Gastroesophageal sphincter (tissue), 4 donors: Measurements from ENCODE around the gene CXCL17. TPM values are rescaled to one million over a fixed set of nuclear protein-coding genes. Genes with fewer than 3 reads are reported as not detected.

Source experiments
- ATAC-seq: fragments of 150-250 bp; one replicate; pipeline ENCODE4 v1.9.1; 2016; ENCODE audit warnings: mild to moderate bottlenecking, moderate library complexity
- H3K27ac ChIP-seq, 4 donors: fragments of 200-600 bp; sonication (generic) in 3 of 4; 1 replicate in 3 of 4; 2 replicates in 1 of 4; pipeline ENCODE4 v1.5.1; 2016 to 2019
- H3K27me3 ChIP-seq: fragments of 200-600 bp; sonication (generic); one replicate; pipeline ENCODE4 v1.5.1; 2019
- H3K36me3 ChIP-seq, 2 donors: fragments of 200-600 bp; sonication (generic); one replicate each; pipeline ENCODE4 v1.5.1; 2019; ENCODE audit warnings: control low read depth in 1 of 2
- H3K4me1 ChIP-seq, 3 donors: fragments of 200-600 bp; sonication (generic); 1 replicate in 2 of 3; 2 replicates in 1 of 3; pipeline ENCODE4 v1.5.1; 2016 to 2019; ENCODE audit warnings: control low read depth in 2 of 3
- H3K4me3 ChIP-seq, 2 donors: fragments of 200-600 bp; sonication (generic); one replicate each; pipeline ENCODE4 v1.5.1; 2019; ENCODE audit warnings: mild to moderate bottlenecking in 1 of 2, moderate library complexity in 1 of 2
- H3K9me3 ChIP-seq, 3 donors: fragments of 200-600 bp; sonication (generic); one replicate each; pipeline ENCODE4 v1.5.1; 2017 to 2019; ENCODE audit warnings: control low read depth in 2 of 3
- EP300 ChIP-seq: sonication (generic); formaldehyde crosslinking; IDR thresholded peaks from one replicate; pipeline ENCODE4 v1.6.1; 2017; ENCODE audit warnings: antibody characterized with exemption, mild to moderate bottlenecking
- POLR2A ChIP-seq, 2 donors: fragments of 450-650 bp; IDR thresholded peaks; one replicate each; pipeline ENCODE4 v1.6.1; 2017; ENCODE audit warnings: antibody characterized with exemption in 2 of 2, mild to moderate bottlenecking in 2 of 2, moderate library complexity in 1 of 2
- POLR2AphosphoS5 ChIP-seq: sonication (generic); formaldehyde crosslinking; IDR thresholded peaks from one replicate; pipeline ENCODE4 v1.6.1; 2017; ENCODE audit warnings: antibody characterized with exemption
- WGBS, 2 donors: methylation state at CpG; one replicate each; pipeline ENCODE4 v1.1.5; 2018; ENCODE audit warnings: low coverage in 1 of 2; 5-methylcytosine and 5-hydroxymethylcytosine counted together
- total RNA-seq, 4 donors: library from RNA; depleted of rRNA; stranded (reverse); fragments of >200 nt; gene quantifications; one replicate each; pipeline ENCODE4 v1.1.0, GENCODE V29; 2016
- TF ChIP-seq, protein P1 (sequence below), 4 experiments: fragments of 200-600 bp in 2 of 4; fragments of 450-650 bp in 2 of 4; sonication (generic) in 1 of 4; IDR thresholded peaks; one replicate each; pipeline ENCODE4 v1.5.1; 2017 to 2019; ENCODE audit warnings: antibody characterized with exemption in 4 of 4, mild to moderate bottlenecking in 2 of 4, moderate library complexity in 2 of 4

CXCL17 gene
- total RNA-seq, 4 donors from 2014 or later, result 6.5 TPM; not detected in 3

DNA sequence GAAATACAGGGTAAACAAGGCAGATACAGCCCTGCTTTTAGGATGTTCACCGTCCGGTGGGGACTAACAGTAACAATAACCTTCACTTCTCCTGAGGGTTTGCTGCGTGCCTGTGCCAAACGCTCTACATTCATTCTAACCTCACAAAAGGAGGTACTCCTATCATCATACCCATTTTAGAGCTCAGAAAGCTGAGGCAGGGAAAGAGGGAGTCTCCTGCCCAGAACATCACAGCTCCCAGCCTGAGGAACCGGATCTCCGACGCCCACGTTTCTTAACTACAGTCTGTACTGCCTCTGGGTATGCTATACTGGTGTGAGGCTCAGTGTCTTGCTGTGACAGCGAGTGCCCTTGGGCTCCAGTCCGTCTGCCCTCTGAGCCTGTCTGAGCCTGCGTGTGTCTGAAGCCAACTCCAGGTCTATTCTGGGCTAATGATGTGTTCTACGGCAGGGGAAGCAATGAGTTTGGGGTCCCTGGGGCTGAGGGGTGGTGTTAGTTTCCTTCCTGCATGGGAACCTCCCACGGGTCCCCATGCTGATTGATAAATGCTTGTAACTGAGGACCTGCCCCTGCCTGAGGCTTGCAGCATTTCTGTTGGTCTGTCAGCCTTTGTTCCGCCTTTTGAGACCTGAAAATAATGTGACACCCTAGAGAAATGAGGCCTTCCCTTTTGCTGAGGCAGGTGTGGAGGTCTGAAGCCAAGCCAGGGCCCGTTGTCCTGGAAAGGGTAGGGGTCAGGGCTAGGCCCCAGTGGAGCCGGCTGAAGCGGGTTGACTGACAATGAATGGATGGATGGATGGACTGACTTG lies 20.4 kb downstream of the CXCL17 start:
- Histone ChIP-seq H3K4me1 (peaks cover 0 to 26% (median 5%) of the 10 kb centered on the region in 3 donors), H3K27ac (peak overlapping the region in 3 of 4 donors; percentile 68 to 82 (median 77)), H3K27me3 (peaks cover 11% of the 10 kb centered on the region), H3K4me3 (peak overlapping the region in 1 of 2 donors; percentile 67), H3K36me3 (no peaks in the 10 kb centered on the region), H3K9me3 (no peaks in the 10 kb centered on the region)
- WGBS, 2 donors, result 67 to 89% methylated on average over 3 to 7 of the region's 17 CpGs
- no peak for TF ChIP-seq POLR2AphosphoS5
- TF ChIP-seq, protein P1, sequence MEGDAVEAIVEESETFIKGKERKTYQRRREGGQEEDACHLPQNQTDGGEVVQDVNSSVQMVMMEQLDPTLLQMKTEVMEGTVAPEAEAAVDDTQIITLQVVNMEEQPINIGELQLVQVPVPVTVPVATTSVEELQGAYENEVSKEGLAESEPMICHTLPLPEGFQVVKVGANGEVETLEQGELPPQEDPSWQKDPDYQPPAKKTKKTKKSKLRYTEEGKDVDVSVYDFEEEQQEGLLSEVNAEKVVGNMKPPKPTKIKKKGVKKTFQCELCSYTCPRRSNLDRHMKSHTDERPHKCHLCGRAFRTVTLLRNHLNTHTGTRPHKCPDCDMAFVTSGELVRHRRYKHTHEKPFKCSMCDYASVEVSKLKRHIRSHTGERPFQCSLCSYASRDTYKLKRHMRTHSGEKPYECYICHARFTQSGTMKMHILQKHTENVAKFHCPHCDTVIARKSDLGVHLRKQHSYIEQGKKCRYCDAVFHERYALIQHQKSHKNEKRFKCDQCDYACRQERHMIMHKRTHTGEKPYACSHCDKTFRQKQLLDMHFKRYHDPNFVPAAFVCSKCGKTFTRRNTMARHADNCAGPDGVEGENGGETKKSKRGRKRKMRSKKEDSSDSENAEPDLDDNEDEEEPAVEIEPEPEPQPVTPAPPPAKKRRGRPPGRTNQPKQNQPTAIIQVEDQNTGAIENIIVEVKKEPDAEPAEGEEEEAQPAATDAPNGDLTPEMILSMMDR (IDR thresholded peaks at IDR 0.05), result no peak
- no peak for TF ChIP-seq EP300
- TF ChIP-seq POLR2A (IDR thresholded peaks at IDR 0.05), result no peak
- ATAC-seq, result no peak

DNA sequence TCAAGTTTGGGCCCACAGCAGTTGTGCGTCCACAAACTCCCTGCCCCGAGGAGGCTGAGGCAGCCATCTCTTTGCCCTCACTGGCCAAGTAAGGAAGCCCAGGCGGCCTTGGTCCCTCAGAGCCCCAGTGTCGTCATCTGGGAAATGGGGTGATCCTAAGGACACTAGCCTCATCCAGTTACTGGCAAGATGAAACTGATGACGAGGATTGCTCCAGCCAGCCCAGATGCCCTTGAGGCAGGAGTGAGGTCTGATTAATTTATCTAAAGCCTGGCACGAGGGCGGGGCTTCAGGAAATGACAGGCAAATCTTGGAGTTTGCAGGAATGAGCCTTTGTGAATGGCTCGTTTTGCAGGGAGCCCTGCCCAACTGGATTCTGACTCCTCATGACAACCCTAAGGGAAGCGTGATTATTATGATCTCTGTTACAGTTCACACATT lies 21.1 kb downstream of the CXCL17 start:
- no peaks in the 10 kb centered on the region for H3K36me3 ChIP-seq
- no peak for ATAC-seq
- H3K27me3 ChIP-seq, result peaks cover 11% of the 10 kb centered on the region
- H3K9me3 ChIP-seq, result no peaks in the 10 kb centered on the region
- 80 to 84% methylated on average over 3 to 5 of the region's 9 CpGs for WGBS, 2 donors
- H3K27ac ChIP-seq, result peak overlapping the region in 3 of 4 donors; percentile 68 to 82 (median 77)
- H3K4me3 ChIP-seq, result no peak overlapping the region
- TF ChIP-seq, protein P1 (IDR thresholded peaks at IDR 0.05), result no peak
- TF ChIP-seq POLR2A (IDR thresholded peaks at IDR 0.05) (no peak), POLR2AphosphoS5 (no peak), EP300 (no peak)
- peaks cover 0 to 26% (median 5%) of the 10 kb centered on the region in 3 donors for H3K4me1 ChIP-seq

DNA sequence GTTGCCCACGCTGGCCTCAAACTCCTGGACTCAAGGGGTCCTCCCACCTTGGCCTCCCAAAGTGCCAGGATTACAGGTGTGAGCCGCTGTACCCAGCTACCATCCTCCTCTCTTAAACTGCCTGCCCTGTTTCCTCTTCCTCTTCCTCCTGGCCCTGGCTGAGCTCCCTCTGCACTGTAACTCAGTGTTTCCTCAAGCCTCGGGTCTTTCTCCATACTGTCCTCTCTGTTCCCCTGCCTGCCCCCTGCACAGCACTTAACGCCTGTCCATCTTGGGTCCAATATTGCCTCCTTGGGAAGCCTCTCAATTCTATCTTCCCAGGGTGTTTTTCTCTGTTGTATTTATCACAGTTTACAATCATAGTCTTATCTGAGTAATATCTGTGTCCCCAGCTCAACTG lies 21.6 kb downstream of the CXCL17 start:
- Histone ChIP-seq H3K27ac (peak overlapping the region in 3 of 4 donors; percentile 31 to 82 (median 35)), H3K36me3 (no peaks in the 10 kb centered on the region), H3K9me3 (no peaks in the 10 kb centered on the region), H3K4me3 (no peak overlapping the region), H3K27me3 (peaks cover 11% of the 10 kb centered on the region), H3K4me1 (peaks cover 0 to 26% (median 5%) of the 10 kb centered on the region in 3 donors)
- 78 to 81% methylated on average over 4 of the region's 4 CpGs for WGBS, 2 donors
- TF ChIP-seq, protein P1 (IDR thresholded peaks at IDR 0.05), result no peak
- TF ChIP-seq POLR2A (IDR thresholded peaks at IDR 0.05) (no peak), EP300 (no peak), POLR2AphosphoS5 (no peak)
- ATAC-seq, result no peak

DNA sequence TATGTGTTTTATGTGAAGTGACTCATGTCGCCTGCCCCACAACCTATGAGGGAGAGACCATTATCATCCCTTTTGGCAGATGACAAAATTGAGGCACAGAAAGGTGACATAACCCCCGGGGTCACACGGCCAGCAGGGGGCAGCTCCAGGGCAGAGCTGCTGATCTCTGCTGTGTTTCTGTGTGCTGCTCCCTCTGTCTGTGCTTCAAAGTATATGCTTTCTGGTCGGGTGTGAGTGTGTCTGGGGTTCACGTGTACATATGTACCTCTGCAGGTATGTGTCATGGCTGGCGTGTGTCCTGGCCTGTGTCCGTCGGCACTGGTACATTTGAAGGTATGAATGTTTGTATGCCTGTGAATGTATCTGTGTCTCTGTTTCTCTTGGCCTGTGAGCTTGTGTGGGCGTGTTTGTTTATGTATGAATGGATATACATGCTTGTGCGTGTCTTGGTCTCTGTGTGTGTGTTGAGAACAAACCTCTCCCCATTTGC lies 22.6 kb downstream of the CXCL17 start:
- H3K4me1 ChIP-seq, result peaks cover 0 to 26% (median 5%) of the 10 kb centered on the region in 3 donors
- TF ChIP-seq, protein P1 (IDR thresholded peaks at IDR 0.05), result peak in 2 of 4 experiments; percentile 31 to 52
- no peak for TF ChIP-seq POLR2AphosphoS5
- H3K27me3 ChIP-seq, result peaks cover 11% of the 10 kb centered on the region
- no peaks in the 10 kb centered on the region for H3K36me3 ChIP-seq
- H3K4me3 ChIP-seq, result no peak overlapping the region
- H3K9me3 ChIP-seq, result no peaks in the 10 kb centered on the region
- ATAC-seq, result no peak
- H3K27ac ChIP-seq, result no peak overlapping the region
- 33 to 53% methylated on average over 1 to 7 of the region's 10 CpGs for WGBS, 2 donors
